Colonic mucosa (tissue), 4 donors: ENCODE measurements around the gene PDPN. TPM values are rescaled to one million over a fixed set of nuclear protein-coding genes. Genes with fewer than 3 reads are reported as not detected.

ENCODE experiments used
- DNase-seq: peaks from one replicate; pipeline ENCODE4 v3.0.0-alpha.2; 2020
- H3K27ac ChIP-seq: fragments of 200-600 bp; one replicate; pipeline ENCODE4 v1.8.0; 2021
- H3K27me3 ChIP-seq: fragments of 200-600 bp; one replicate; pipeline ENCODE4 v1.8.0; 2021
- H3K36me3 ChIP-seq: fragments of 200-600 bp; one replicate; pipeline ENCODE4 v1.8.0; 2021
- H3K4me1 ChIP-seq: fragments of 200-600 bp; one replicate; pipeline ENCODE4 v1.8.0; 2021; ENCODE audit warnings: mild to moderate bottlenecking
- H3K4me3 ChIP-seq: fragments of 200-600 bp; one replicate; pipeline ENCODE4 v1.8.0; 2021
- H3K9ac ChIP-seq, 2 donors: one replicate each; pipeline ENCODE4 v1.7.0; 2013; ENCODE audit warnings: control low read depth in 2 of 2, low read depth in 2 of 2, low read length in 2 of 2
- H3K9me3 ChIP-seq: fragments of 200-600 bp; one replicate; pipeline ENCODE4 v1.8.0; 2021
- CTCF ChIP-seq: fragments of 200-600 bp; IDR thresholded peaks from one replicate; pipeline ENCODE4 v1.8.0; 2022; ENCODE audit warnings: antibody characterized with exemption, mild to moderate bottlenecking
- intact Hi-C: fragments of 100-400 bp; cut with DNase I; formaldehyde crosslinking; loops from one replicate; pipeline ENCODE4 v1.14.1; 2022
- total RNA-seq, 2 donors: library from RNA; stranded (reverse); fragmentation: NEBNext Ultra II Directional in 1 of 2; extraction: Animal tissue kit (Norgen Biotek cat#: 25700) in 1 of 2; gene quantifications; one replicate each; pipeline ENCODE4 v1.2.1, GENCODE V29; 2021
- donor health status: healthy.
- donor health status: DM: no; HTN: no; CAD: no.
- donor health status: DM: no; HTN: no; CAD: no.

The PDPN gene
- total RNA-seq, 2 donors from 2014 or later = 2.7 to 6.1 TPM

DNA sequence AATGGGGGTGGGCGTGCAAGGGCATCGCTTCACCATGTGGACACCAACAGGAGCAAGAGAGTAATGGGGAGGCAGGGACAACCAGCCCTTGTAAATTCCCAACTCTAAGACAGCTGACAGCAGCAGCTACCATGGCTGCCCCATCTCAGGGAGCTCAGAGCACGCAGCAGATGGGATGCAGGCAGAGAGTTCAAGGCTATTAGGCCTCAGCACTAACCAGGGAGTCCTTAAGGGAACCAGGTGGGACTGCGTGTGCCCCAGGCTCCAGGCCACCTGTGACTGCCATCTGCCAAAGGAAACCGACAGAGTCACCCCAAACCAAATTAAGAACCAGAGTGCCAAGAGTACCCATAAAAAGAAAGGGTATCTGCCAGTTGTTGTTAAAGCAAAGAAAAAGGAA, 82.7 kb downstream of the PDPN start:
- intact Hi-C loops = no loop called here
- H3K4me1 ChIP-seq = no peaks in the 10 kb centered on the region

More for the DNA sequence above, 82.7 kb downstream of the PDPN start:
- no peaks in the 10 kb centered on the region for H3K36me3 ChIP-seq
- H3K4me3 ChIP-seq = no peak overlapping the region
- H3K9ac ChIP-seq = no peak overlapping the region
- DNase-seq = no peak
- H3K27ac ChIP-seq = no peak overlapping the region
- no peak for TF ChIP-seq CTCF
- no peaks in the 10 kb centered on the region for H3K9me3 ChIP-seq
- H3K27me3 ChIP-seq = no peaks in the 10 kb centered on the region

Other genes with a start within 250 kb of the PDPN start
- not detected for gene PRAMEF14, start 236.7 kb upstream of the PDPN start, total RNA-seq
- gene PRAMEF19, start 211.9 kb upstream of the PDPN start, total RNA-seq = not detected
- not detected for gene PRAMEF17, start 194.2 kb upstream of the PDPN start, total RNA-seq
- not detected for gene PRAMEF20, start 173.4 kb upstream of the PDPN start, total RNA-seq
- not detected for gene LRRC38, start 69.8 kb upstream of the PDPN start, total RNA-seq
- gene PRDM2, start 116.4 kb downstream of the PDPN start, total RNA-seq = 10 to 100 TPM; 29.3 to 30.0 TPM